Posterior vena cava (tissue), 2 donors: ENCODE measurements around the gene TFAP2E. TPM values are rescaled to one million over a fixed set of nuclear protein-coding genes. Genes with fewer than 3 reads are reported as not detected.
A peak's percentile ranks its signal among the peaks of the same experiment; 100 is the strongest.
"Not testable (repeated sequence)": the region's sequence is repeated elsewhere in the genome, so short reads cannot be mapped to it uniquely, and the experiment has no call there.

Experiments
- DNase-seq: peaks from one replicate; pipeline ENCODE4 v3.0.0-alpha.2; 2020; ENCODE audit warnings: low spot score
- intact Hi-C, 2 donors: fragments of 100-400 bp; cut with DNase I; formaldehyde crosslinking; loops; one replicate each; pipeline versions ENCODE4 v1.14.1 to v1.14.2; 2022 to 2023
- total RNA-seq, 2 donors: library from RNA; stranded (reverse); fragmentation: NEBNext Ultra II Directional; extraction: Animal tissue kit (Norgen Biotek cat#: 25700); gene quantifications; one replicate each; pipeline ENCODE4 v1.2.1, GENCODE V29; 2021
- donor health status: DM: yes; HTN: yes; CAD: no.
- donor health status: DM: yes; HTN: yes; CAD: no.

The TFAP2E gene
- total RNA-seq, 2 donors from 2014 or later: 0.65 to 0.81 TPM

- peak; percentile 11 for DNase-seq
- intact Hi-C loops: loop anchor here in 1 of 2 donors (5.0 kb wide), 1 partner anchor 159 kb away; no protein-coding TSS in a partner anchor
Measured at GRCh38 chr1:35567947-35568558, 5.1 kb upstream of the TFAP2E start.

DNA sequence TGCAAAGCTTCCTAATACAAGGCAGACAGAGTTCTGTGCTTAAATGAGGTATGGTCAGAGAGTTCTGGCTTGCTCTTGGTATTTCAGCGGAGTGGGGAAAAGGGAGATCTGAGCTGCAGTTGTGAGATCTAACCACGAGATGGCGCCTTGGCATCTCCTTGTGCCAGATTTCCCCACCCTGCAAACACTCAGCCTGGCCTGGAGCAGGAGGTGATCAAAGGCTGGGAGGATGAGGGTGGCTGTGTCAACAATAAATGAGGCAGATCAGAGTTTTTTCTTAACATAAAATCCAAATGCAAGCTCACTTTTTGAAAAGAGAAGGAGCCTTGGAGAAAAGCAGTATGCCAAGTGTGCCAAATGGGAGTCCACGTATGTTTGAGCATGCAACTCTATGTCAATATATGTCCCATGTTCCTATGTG is 4.1 kb upstream of the TFAP2E start:
- peak; percentile 88 for DNase-seq

GRCh38 chr1:35569936-35570335 is 3.2 kb upstream of the TFAP2E start:
- intact Hi-C loops: loop anchor here (5.0 kb wide), 1 partner anchor 157 kb away; no protein-coding TSS in a partner anchor
- no peak for DNase-seq

More for the DNA sequence above, 4.1 kb upstream of the TFAP2E start:
- intact Hi-C loops: loop anchor here in 1 of 2 donors (5.0 kb wide), 1 partner anchor 158 kb away; no protein-coding TSS in a partner anchor

GRCh38 chr1:35570589-35571137 is 2.5 kb upstream of the TFAP2E start:
- peak; percentile 47 for DNase-seq
- intact Hi-C loops: loop anchor here in 1 of 2 donors (5.0 kb wide), 1 partner anchor 157 kb away; no protein-coding TSS in a partner anchor

GRCh38 chr1:35571263-35571662 is 1.9 kb upstream of the TFAP2E start:
- intact Hi-C loops: loop anchor here in 1 of 2 donors (5.0 kb wide), 1 partner anchor 156 kb away; no protein-coding TSS in a partner anchor
- peak; percentile 45 for DNase-seq

DNA sequence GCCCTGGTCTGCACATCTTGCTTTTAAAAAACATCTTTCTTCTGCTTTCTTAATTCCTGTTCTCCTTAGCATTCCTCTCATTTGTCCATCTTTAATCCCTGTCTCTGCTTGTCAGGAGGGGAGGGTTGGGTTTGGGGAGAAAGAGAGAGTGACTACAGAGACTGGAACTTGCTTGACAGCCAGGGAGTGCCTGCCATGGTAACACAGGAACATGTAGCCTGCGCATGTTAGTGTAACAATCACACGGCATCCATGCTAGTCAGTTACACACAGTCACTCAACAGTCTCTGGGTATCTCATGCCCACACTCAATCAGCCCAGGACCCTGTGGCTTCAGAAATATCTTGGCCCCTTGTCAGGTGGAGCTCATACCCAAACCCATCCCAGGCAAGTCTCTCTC is 818 bp upstream of the TFAP2E start:
- no peak for DNase-seq
- intact Hi-C loops: loop anchor here in 1 of 2 donors (5.0 kb wide), 1 partner anchor 155 kb away; no protein-coding TSS in a partner anchor

GRCh38 chr1:35574125-35574654 is 1.1 kb downstream of the TFAP2E start:
- peak; percentile 76 for DNase-seq
- intact Hi-C loops: loop anchor here in 1 of 2 donors (5.0 kb wide), 1 partner anchor 153 kb away; no protein-coding TSS in a partner anchor

- DNase-seq: peak; percentile 64
- intact Hi-C loops: loop anchor here in 1 of 2 donors (5.0 kb wide), 1 partner anchor 152 kb away; no protein-coding TSS in a partner anchor
Measured at GRCh38 chr1:35574655-35575415, 1.7 kb downstream of the TFAP2E start.

DNA sequence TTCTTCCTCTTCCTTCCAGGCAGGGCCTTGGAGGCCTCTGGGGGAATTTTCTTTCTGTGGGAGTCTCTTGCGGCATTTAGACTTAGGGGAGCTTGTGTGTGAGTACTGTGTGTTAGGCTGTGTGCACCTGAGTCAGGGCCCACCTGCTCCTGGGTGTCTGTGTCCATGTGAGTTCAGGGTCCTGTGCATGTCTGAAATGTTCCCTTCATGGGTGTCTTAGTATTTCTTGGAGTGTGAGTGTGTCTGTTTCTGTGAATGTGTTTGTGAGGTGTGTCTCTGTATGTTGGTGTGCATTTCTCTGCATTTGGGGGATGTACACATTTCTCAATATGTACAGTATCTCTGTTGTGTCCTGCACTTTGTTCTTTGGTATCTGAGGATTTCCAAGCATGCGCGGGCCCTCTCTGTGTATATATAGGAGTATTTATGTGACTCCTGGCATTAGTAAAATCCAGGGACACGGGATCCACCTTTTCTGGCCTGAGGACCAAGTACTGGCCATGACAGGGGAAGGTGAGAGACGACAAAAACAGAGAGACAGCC is 2.4 kb downstream of the TFAP2E start:
- intact Hi-C loops: no loop called here
- DNase-seq: peak; percentile 67

DNA sequence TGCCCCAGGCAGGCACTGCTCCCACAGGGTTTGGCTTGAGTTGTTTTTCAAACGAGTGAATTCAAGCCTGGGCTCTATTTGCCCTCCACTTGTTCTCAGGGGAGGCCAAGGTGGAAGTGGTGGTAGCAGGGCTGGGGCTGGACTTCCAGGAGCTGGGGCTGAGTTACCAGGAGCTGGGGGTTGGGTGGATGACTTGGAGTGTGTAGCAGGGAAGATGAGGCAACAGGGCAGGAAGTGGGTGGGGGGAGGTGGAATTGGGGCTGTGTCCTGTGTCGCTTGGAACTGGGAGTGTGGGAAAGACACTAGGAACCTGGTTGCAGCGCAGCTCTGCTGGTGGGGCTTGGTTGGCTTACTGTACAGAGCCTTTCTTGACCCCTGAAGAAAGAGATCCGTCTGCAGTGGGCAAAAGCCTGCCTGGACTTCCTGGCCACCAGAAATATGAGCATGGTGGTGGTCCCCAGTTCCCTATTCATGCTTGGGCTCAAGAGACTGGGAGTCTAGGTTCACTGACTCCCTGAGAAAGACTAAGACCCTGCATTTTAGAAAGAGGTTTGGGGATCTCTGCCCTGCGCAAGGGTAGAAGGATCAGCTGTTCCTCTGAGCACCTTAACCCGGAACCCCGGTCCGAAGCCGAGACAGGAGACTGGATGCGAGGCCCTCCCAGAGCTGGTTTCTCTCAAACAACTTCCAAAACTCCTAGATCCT is 3.1 kb downstream of the TFAP2E start:
- intact Hi-C loops: no loop called here
- peak; percentile 51 for DNase-seq

- DNase-seq: peak; percentile 54
- intact Hi-C loops: not testable (repeated sequence)
Measured at GRCh38 chr1:35576766-35577070, 3.6 kb downstream of the TFAP2E start.

DNA sequence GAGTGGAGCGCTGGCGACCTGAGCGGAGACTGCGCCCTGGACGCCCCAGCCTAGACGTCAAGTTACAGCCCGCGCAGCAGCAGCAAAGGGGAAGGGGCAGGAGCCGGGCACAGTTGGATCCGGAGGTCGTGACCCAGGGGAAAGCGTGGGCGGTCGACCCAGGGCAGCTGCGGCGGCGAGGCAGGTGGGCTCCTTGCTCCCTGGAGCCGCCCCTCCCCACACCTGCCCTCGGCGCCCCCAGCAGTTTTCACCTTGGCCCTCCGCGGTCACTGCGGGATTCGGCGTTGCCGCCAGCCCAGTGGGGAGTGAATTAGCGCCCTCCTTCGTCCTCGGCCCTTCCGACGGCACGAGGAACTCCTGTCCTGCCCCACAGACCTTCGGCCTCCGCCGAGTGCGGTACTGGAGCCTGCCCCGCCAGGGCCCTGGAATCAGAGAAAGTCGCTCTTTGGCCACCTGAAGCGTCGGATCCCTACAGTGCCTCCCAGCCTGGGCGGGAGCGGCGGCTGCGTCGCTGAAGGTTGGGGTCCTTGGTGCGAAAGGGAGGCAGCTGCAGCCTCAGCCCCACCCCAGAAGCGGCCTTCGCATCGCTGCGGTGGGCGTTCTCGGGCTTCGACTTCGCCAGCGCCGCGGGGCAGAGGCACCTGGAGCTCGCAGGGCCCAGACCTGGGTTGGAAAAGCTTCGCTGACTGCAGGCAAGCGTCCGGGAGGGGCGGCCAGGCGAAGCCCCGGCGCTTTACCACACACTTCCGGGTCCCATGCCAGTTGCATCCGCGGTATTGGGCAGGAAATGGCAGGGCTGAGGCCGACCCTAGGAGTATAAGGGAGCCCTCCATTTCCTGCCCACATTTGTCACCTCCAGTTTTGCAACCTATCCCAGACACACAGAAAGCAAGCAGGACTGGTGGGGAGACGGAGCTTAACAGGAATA is 4.2 kb downstream of the TFAP2E start:
- intact Hi-C loops: no loop called here
- DNase-seq: peak; percentile 83

DNA sequence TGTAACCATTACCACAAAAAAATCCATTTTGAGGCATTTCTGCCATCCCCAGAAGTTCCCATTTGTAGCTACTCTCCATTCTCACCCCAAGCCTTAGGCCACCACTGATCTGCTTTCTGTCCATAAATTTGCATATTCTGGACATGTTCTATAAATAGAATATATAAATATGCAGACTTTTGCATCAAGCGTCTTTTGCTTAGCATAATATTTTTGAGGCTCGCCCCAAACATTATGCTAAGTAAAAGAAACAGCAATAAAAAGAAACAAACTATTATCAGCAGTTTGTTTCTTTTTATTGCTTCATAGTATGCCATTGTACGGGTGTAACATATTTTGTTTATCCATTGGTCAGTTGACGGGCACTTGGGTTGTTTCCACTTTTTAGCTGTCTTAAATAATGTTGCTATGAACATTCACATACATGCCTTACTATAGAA is 7.9 kb downstream of the TFAP2E start:
- intact Hi-C loops: no loop called here
- DNase-seq: no peak

DNA sequence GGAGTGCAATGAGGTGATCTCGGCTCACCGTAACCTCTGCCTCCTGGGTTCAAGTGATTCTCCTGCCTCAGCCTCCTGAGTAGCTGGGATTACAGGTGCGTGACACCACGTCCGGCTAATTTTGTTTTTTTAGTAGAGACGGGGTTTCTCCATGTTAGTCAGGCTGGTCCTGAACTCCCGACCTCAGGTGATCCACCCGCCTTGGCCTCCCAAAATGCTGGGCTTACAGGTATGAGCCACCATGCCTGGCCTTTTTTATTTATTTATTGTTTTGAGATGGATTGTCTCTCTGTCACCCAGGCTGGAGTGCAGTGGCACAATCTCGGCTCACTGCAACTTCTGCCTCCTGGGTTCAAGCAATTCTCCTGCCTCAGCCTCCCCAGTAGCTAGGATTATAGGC is 8.5 kb downstream of the TFAP2E start:
- intact Hi-C loops: not testable (repeated sequence)
- DNase-seq: peak; percentile 3

- no peak for DNase-seq
- intact Hi-C loops: no loop called here
Measured at GRCh38 chr1:35585281-35585680, 12.2 kb downstream of the TFAP2E start.

GRCh38 chr1:35585805-35586204 is 12.7 kb downstream of the TFAP2E start:
- DNase-seq: not testable (repeated sequence)

GRCh38 chr1:35586808-35587207 is 13.7 kb downstream of the TFAP2E start:
- intact Hi-C loops: no loop called here
- no peak for DNase-seq

More at GRCh38 chr1:35585805-35586204, 12.7 kb downstream of the TFAP2E start:
- intact Hi-C loops: not testable (repeated sequence)

- no peak for DNase-seq
- intact Hi-C loops: no loop called here
Measured at GRCh38 chr1:35587736-35588135, 14.6 kb downstream of the TFAP2E start.
